Neural cell (in vitro differentiated cells): ENCODE measurements around the gene CD27. TPM values are rescaled to one million over a fixed set of nuclear protein-coding genes. Genes with fewer than 3 reads are reported as not detected.
"Not testable (repeated sequence)": the region's sequence is repeated elsewhere in the genome, so short reads cannot be mapped to it uniquely, and the experiment has no call there.

ENCODE experiments used
- H2AFZ ChIP-seq: fragments of 200-600, 300-800 bp; sonication (generic), shearing (Covaris generic); 2 replicates; pipeline ENCODE4 v1.6.0; 2014; ENCODE audit warnings: low read depth, mild to moderate bottlenecking, antibody characterized with exemption, low read length, moderate library complexity
- H3F3A ChIP-seq: fragments of 200-600 bp; shearing (Covaris generic); 2 replicates; pipeline ENCODE4 v1.6.1; 2016; ENCODE audit warnings: mild to moderate bottlenecking, moderate library complexity, mixed read lengths, antibody characterized with exemption, low read length; ENCODE audit not compliant: insufficient read depth, poor library complexity, severe bottlenecking
- H3K27ac ChIP-seq: fragments of 200-600, 300-800 bp; sonication (generic), shearing (Covaris generic); 2 replicates; pipeline ENCODE4 v1.5.1; 2014; ENCODE audit warnings: mild to moderate bottlenecking, low read length, moderate library complexity
- H3K27me3 ChIP-seq: fragments of 300-800, 200-600 bp; sonication (generic), shearing (Covaris generic); 2 replicates; pipeline ENCODE4 v1.6.0; 2014; ENCODE audit warnings: mild to moderate bottlenecking, low read depth, low read length, moderate library complexity; ENCODE audit not compliant: insufficient read depth
- H3K36me3 ChIP-seq: fragments of 300-800, 200-600 bp; sonication (generic), shearing (Covaris generic); 2 replicates; pipeline ENCODE4 v1.5.1; 2014; ENCODE audit warnings: mild to moderate bottlenecking, antibody characterized with exemption, low read length, moderate library complexity; ENCODE audit not compliant: insufficient read depth
- H3K4me2 ChIP-seq: fragments of 300-800, 200-600 bp; sonication (generic), shearing (Covaris generic); 2 replicates; pipeline ENCODE4 v1.6.0; 2014; ENCODE audit warnings: mild to moderate bottlenecking, low read length
- H3K4me3 ChIP-seq: fragments of 300-800, 200-600 bp; sonication (generic), shearing (Covaris generic); 2 replicates; pipeline ENCODE4 v1.5.1; 2014; ENCODE audit warnings: mild to moderate bottlenecking, low read length, moderate library complexity
- H3K79me2 ChIP-seq: fragments of 200-600 bp; shearing (Covaris generic); replicated peaks from 2 replicates; pipeline ENCODE4 v1.6.0; 2014; ENCODE audit warnings: mild to moderate bottlenecking, low read length, moderate library complexity; ENCODE audit not compliant: insufficient read depth
- H3K9ac ChIP-seq: fragments of 300-800, 200-600 bp; sonication (generic), shearing (Covaris generic); 2 replicates; pipeline ENCODE4 v1.6.1; 2016; ENCODE audit warnings: mild to moderate bottlenecking, low read length, mixed read lengths
- H3K9me2 ChIP-seq: fragments of 200-600 bp; shearing (Covaris generic); 2 replicates; pipeline ENCODE4 v1.6.1; 2016; ENCODE audit warnings: mild to moderate bottlenecking, low read length, mixed read lengths; ENCODE audit not compliant: insufficient read depth
- H3K9me3 ChIP-seq: fragments of 200-600, 300-800 bp; sonication (generic), shearing (Covaris generic); 2 replicates; pipeline ENCODE4 v1.6.1; 2016; ENCODE audit warnings: mild to moderate bottlenecking, mixed run types, low read length, moderate library complexity, mixed read lengths
- H4K20me1 ChIP-seq: fragments of 200-600 bp; shearing (Covaris generic); 2 replicates; pipeline ENCODE4 v1.6.1; 2016; ENCODE audit warnings: mild to moderate bottlenecking, mixed run types; ENCODE audit not compliant: insufficient read depth
- CTCF ChIP-seq: fragments of 450-650 bp; IDR thresholded peaks from 2 replicates; pipeline ENCODE4 v1.5.1; 2014; ENCODE audit warnings: antibody characterized with exemption, mild to moderate bottlenecking, moderate library complexity; ENCODE audit not compliant: poor library complexity, severe bottlenecking
- EP300 ChIP-seq: fragments of 450-650 bp; conservative IDR thresholded peaks from 2 replicates; pipeline ENCODE4 v1.6.1; 2014; ENCODE audit warnings: antibody characterized with exemption, mild to moderate bottlenecking, moderate library complexity; ENCODE audit not compliant: poor library complexity, severe bottlenecking
- EZH2 ChIP-seq: fragments of 200-600, 300-800 bp; shearing (Covaris generic), sonication (generic); IDR thresholded peaks from 2 replicates; pipeline ENCODE4 v1.6.1; 2014; ENCODE audit warnings: antibody characterized with exemption, low read length, borderline replicate concordance, mild to moderate bottlenecking; ENCODE audit not compliant: insufficient read depth, poor library complexity, severe bottlenecking
- MXI1 ChIP-seq: fragments of 450-650 bp; conservative IDR thresholded peaks from 2 replicates; pipeline ENCODE4 v1.6.1; 2014; ENCODE audit warnings: antibody characterized with exemption, mild to moderate bottlenecking; ENCODE audit not compliant: poor library complexity, severe bottlenecking
- POLR2AphosphoS5 ChIP-seq: IDR thresholded peaks from 2 replicates; pipeline ENCODE4 v1.6.1; 2012
- RAD21 ChIP-seq: fragments of 450-650 bp; conservative IDR thresholded peaks from 2 replicates; pipeline ENCODE4 v1.6.1; 2014; ENCODE audit warnings: antibody characterized with exemption, mild to moderate bottlenecking, moderate library complexity
- REST ChIP-seq: IDR thresholded peaks from 2 replicates; pipeline ENCODE4 v1.6.1; 2012; ENCODE audit warnings: borderline replicate concordance
- SMC3 ChIP-seq: fragments of 450-650 bp; conservative IDR thresholded peaks from 2 replicates; pipeline ENCODE4 v1.6.1; 2014; ENCODE audit warnings: antibody characterized with exemption, mild to moderate bottlenecking, moderate library complexity; ENCODE audit not compliant: poor library complexity
- TAF1 ChIP-seq: IDR thresholded peaks from 2 replicates; pipeline ENCODE4 v1.6.1; 2012; ENCODE audit warnings: low read depth
- polyA plus RNA-seq: library from polyadenylated mRNA; depleted of rRNA; stranded (reverse); fragments of >200 nt; gene quantifications from 2 replicates; pipeline ENCODE4 v1.2.3, GENCODE V29; 2014

Gene CD27
- polyA plus RNA-seq, 1 donor from 2014 or later = not detected

GRCh38 chr12:6471989-6472360 is 27.2 kb downstream of the CD27 start:
- no peak for TF ChIP-seq TAF1
- no peak for TF ChIP-seq RAD21
- no peak for TF ChIP-seq EZH2
- no peak for TF ChIP-seq POLR2AphosphoS5
- TF ChIP-seq SMC3 = no peak
- TF ChIP-seq REST = no peak
- TF ChIP-seq EP300 = no peak
- TF ChIP-seq CTCF = no peak
- TF ChIP-seq MXI1 = no peak

GRCh38 chr12:6472491-6472890 is 27.7 kb downstream of the CD27 start:
- no peak overlapping the region for H3K9ac ChIP-seq
- no peaks in the 10 kb centered on the region for H3K9me2 ChIP-seq
- TF ChIP-seq EZH2 (no peak), EP300 (no peak), CTCF (no peak), REST (no peak), RAD21 (no peak), POLR2AphosphoS5 (no peak), TAF1 (no peak), SMC3 (no peak), MXI1 (no peak)
- no peaks in the 10 kb centered on the region for H3K79me2 ChIP-seq
- H4K20me1 ChIP-seq = no peaks in the 10 kb centered on the region
- no peaks in the 10 kb centered on the region for H3K27me3 ChIP-seq
- H3K36me3 ChIP-seq = no peaks in the 10 kb centered on the region
- no peak overlapping the region for H3K4me2 ChIP-seq
- H3K9me3 ChIP-seq = no peaks in the 10 kb centered on the region
- H3K4me3 ChIP-seq = no peak overlapping the region
- no peak overlapping the region for H3K27ac ChIP-seq
- no peaks in the 10 kb centered on the region for H3F3A ChIP-seq
- no peak overlapping the region for H2AFZ ChIP-seq

More at GRCh38 chr12:6471989-6472360, 27.2 kb downstream of the CD27 start:
- Histone ChIP-seq H3K4me2 (no peak overlapping the region), H3K27ac (no peak overlapping the region), H3K79me2 (no peaks in the 10 kb centered on the region), H3F3A (no peaks in the 10 kb centered on the region), H3K27me3 (no peaks in the 10 kb centered on the region), H4K20me1 (no peaks in the 10 kb centered on the region), H3K36me3 (no peaks in the 10 kb centered on the region), H3K9me3 (no peaks in the 10 kb centered on the region), H3K9ac (no peak overlapping the region), H3K9me2 (no peaks in the 10 kb centered on the region), H2AFZ (no peak overlapping the region), H3K4me3 (no peak overlapping the region)

- H3K4me3 ChIP-seq, H3K9me2 ChIP-seq, H3K27me3 ChIP-seq, H3F3A ChIP-seq, H3K79me2 ChIP-seq, H3K36me3 ChIP-seq, H3K27ac ChIP-seq, H3K9me3 ChIP-seq, H3K4me2 ChIP-seq, H2AFZ ChIP-seq, H4K20me1 ChIP-seq, H3K9ac ChIP-seq: not testable (repeated sequence)
Measured at GRCh38 chr12:6475233-6475975, 30.6 kb downstream of the CD27 start.
